SK-N-SH (cell line): ENCODE results near the gene GPX7. TPM values are rescaled to one million over a fixed set of nuclear protein-coding genes. Genes with fewer than 3 reads are reported as not detected.

Experiments used
- CTCF ChIA-PET: fragments of 300-600, 350-600 bp; formaldehyde crosslinking; extraction: SDS; loops from one replicate; lab custom pipeline; 2021; lab: Yijun Ruan, JAX
- POLR2A ChIA-PET: fragments of 350-600 bp; sonication (Branson Sonifier 250); formaldehyde crosslinking; extraction: SDS; loops from one replicate; lab custom pipeline; 2020; ENCODE audit warnings: antibody characterized with exemption, inconsistent platforms; lab: Yijun Ruan, JAX
- DNase-seq: peaks from one replicate; pipeline ENCODE4 v3.0.0; 2012
- H2AFZ ChIP-seq: fragments of 200-600 bp; sonication (generic); 2 replicates; pipeline ENCODE4 v1.8.1; 2016; ENCODE audit warnings: antibody characterized with exemption, mild to moderate bottlenecking, low read depth
- H3F3A ChIP-seq: fragments of 200-600 bp; sonication (generic); replicated peaks from 2 replicates; pipeline ENCODE3; 2016; ENCODE audit warnings: antibody characterized with exemption, mild to moderate bottlenecking; ENCODE audit not compliant: insufficient read depth
- H3K27ac ChIP-seq, 2 experiments: fragments of 200-500 bp in 1 of 2; fragments of 200-600 bp in 1 of 2; sonication (Bioruptor generic) in 1 of 2; sonication (generic), shearing (Covaris generic) in 1 of 2; 2 replicates each; pipeline versions ENCODE4 v1.5.1 to v1.6.1; 2014 to 2016; ENCODE audit warnings: low read depth in 2 of 2, inconsistent platforms in 1 of 2, low read length in 1 of 2, mild to moderate bottlenecking in 1 of 2, mixed read lengths in 1 of 2
- H3K27me3 ChIP-seq: fragments of 200-600 bp; sonication (generic), shearing (Covaris generic); 2 replicates; pipeline ENCODE4 v1.6.1; 2016; ENCODE audit warnings: mixed run types; ENCODE audit not compliant: insufficient read depth
- H3K36me3 ChIP-seq, 2 experiments: fragments of 200-500 bp in 1 of 2; fragments of 200-600 bp in 1 of 2; sonication (Bioruptor generic) in 1 of 2; sonication (generic) in 1 of 2; replicated peaks in 1 of 2; 2 replicates each; pipeline versions ENCODE3 to v1.5.1; 2014 to 2016; ENCODE audit warnings: low read length in 1 of 2, mild to moderate bottlenecking in 1 of 2; ENCODE audit not compliant: insufficient read depth in 2 of 2, control insufficient read depth in 1 of 2
- H3K4me1 ChIP-seq, 2 experiments: fragments of 200-500 bp in 1 of 2; fragments of 200-600 bp in 1 of 2; sonication (Bioruptor generic) in 1 of 2; sonication (generic), shearing (Covaris generic) in 1 of 2; 2 replicates each; pipeline versions ENCODE4 v1.5.1 to v1.6.1; 2014 to 2016; ENCODE audit warnings: low read depth in 1 of 2, low read length in 1 of 2, mixed run types in 1 of 2; ENCODE audit not compliant: insufficient read depth in 2 of 2, control insufficient read depth in 1 of 2
- H3K4me2 ChIP-seq: fragments of 200-600 bp; sonication (generic), shearing (Covaris generic); 2 replicates; pipeline ENCODE4 v1.6.1; 2017; ENCODE audit warnings: mixed run types
- H3K4me3 ChIP-seq, 2 experiments: fragments of 200-500 bp in 1 of 2; fragments of 200-600 bp in 1 of 2; sonication (Bioruptor generic) in 1 of 2; sonication (generic), shearing (Covaris generic) in 1 of 2; 2 replicates each; pipeline versions ENCODE4 v1.5.1 to v1.8.1; 2014 to 2016; ENCODE audit warnings: low read depth in 2 of 2, inconsistent platforms in 1 of 2, low read length in 1 of 2, mild to moderate bottlenecking in 1 of 2, mixed read lengths in 1 of 2, moderate library complexity in 1 of 2
- H3K79me2 ChIP-seq: fragments of 200-600 bp; sonication (generic); 2 replicates; pipeline ENCODE4 v1.8.1; 2017; ENCODE audit warnings: mild to moderate bottlenecking; ENCODE audit not compliant: insufficient read depth
- H3K9ac ChIP-seq: fragments of 200-600 bp; sonication (generic); 2 replicates; pipeline ENCODE4 v1.6.1; 2017; ENCODE audit warnings: mixed run types
- H3K9me2 ChIP-seq: fragments of 200-600 bp; sonication (generic); 2 replicates; pipeline ENCODE4 v1.6.1; 2017; ENCODE audit warnings: mixed run types
- H3K9me3 ChIP-seq: fragments of 200-600 bp; sonication (generic); 2 replicates; pipeline ENCODE4 v1.6.1; 2017; ENCODE audit warnings: mixed run types, mild to moderate bottlenecking, moderate library complexity
- H4K20me1 ChIP-seq: fragments of 200-600 bp; sonication (generic); 2 replicates; pipeline ENCODE4 v1.6.1; 2017; ENCODE audit warnings: mild to moderate bottlenecking, mixed run types; ENCODE audit not compliant: insufficient read depth
- CHD2 ChIP-seq: fragments of 150-350 bp; IDR thresholded peaks from 2 replicates; pipeline ENCODE4 v1.6.1; 2018; ENCODE audit warnings: low read length; ENCODE audit not compliant: partially characterized antibody
- CTCF ChIP-seq: fragments of 200-600 bp; sonication (generic); IDR thresholded peaks from 2 replicates; pipeline ENCODE4 v1.6.1; 2017; ENCODE audit warnings: antibody characterized with exemption, mild to moderate bottlenecking, moderate library complexity
- EZH2phosphoT487 ChIP-seq: fragments of 200-600 bp; sonication (generic); IDR thresholded peaks from 2 replicates; pipeline ENCODE4 v1.6.1; 2017; ENCODE audit warnings: low read depth, mixed run types, mild to moderate bottlenecking, antibody characterized with exemption, moderate library complexity, borderline replicate concordance
- GABPA ChIP-seq: IDR thresholded peaks from 2 replicates; pipeline ENCODE4 v1.4.0; 2012; ENCODE audit warnings: low read depth, mild to moderate bottlenecking
- GATA2 ChIP-seq: sonication (generic); formaldehyde crosslinking; IDR thresholded peaks from 2 replicates; pipeline ENCODE4 v1.5.0; 2020; ENCODE audit warnings: mild to moderate bottlenecking, missing genetic modification reagents
- MAX ChIP-seq: IDR thresholded peaks from 2 replicates; pipeline ENCODE4 v1.4.0; 2012; ENCODE audit warnings: low read depth
- MEF2A ChIP-seq: IDR thresholded peaks from 2 replicates; pipeline ENCODE4 v1.4.0; 2012; ENCODE audit warnings: low read depth, borderline replicate concordance
- MXI1 ChIP-seq: IDR thresholded peaks from 2 replicates; pipeline ENCODE4 v1.6.1; 2012; ENCODE audit warnings: mild to moderate bottlenecking, low read depth, low read length, improper control_type of control experiment
- NFIC ChIP-seq: IDR thresholded peaks from 2 replicates; pipeline ENCODE4 v1.4.0; 2012; ENCODE audit warnings: borderline replicate concordance
- POLR2AphosphoS5 ChIP-seq: IDR thresholded peaks from 2 replicates; pipeline ENCODE4 v1.6.1; 2012; ENCODE audit warnings: low read depth, low read length
- RCOR1 ChIP-seq: fragments of 150-350 bp; IDR thresholded peaks from 2 replicates; pipeline ENCODE4 v1.6.1; 2017; ENCODE audit warnings: antibody characterized with exemption, low read length
- TAF1 ChIP-seq: IDR thresholded peaks from 2 replicates; pipeline ENCODE4 v1.6.1; 2012; ENCODE audit warnings: low read depth, mild to moderate bottlenecking, low read length, moderate library complexity, borderline replicate concordance
- USF1 ChIP-seq: IDR thresholded peaks from 2 replicates; pipeline ENCODE4 v1.4.0; 2012; ENCODE audit warnings: low read depth, borderline replicate concordance
- YY1 ChIP-seq: IDR thresholded peaks from 2 replicates; pipeline ENCODE4 v1.4.0; 2012; ENCODE audit warnings: low read depth, mild to moderate bottlenecking
- ZBTB33 ChIP-seq: IDR thresholded peaks from 2 replicates; pipeline ENCODE4 v1.4.0; 2012; ENCODE audit warnings: low read depth, borderline replicate concordance
- WGBS: methylation state at CpG from one replicate; pipeline ENCODE4 v1.1.6; 2017; ENCODE audit warnings: low lambda C conversion rate; 5-methylcytosine and 5-hydroxymethylcytosine counted together
- polyA plus RNA-seq, 3 experiments: library from polyadenylated mRNA; depleted of rRNA; stranded (reverse); fragments of >200 nt; gene quantifications; 2 replicates each; pipeline ENCODE4 v1.2.3, GENCODE V29; 2012

The GPX7 gene
- polyA plus RNA-seq, 1 of the 3 experiments (the other 2 are of a cell fraction) = 6.2 TPM

GRCh38 chr1:52553362-52554266, 48.6 kb upstream of the GPX7 start:
- Histone ChIP-seq H3K9ac (peak overlapping the region; percentile 93), H3K27me3 (no peaks in the 10 kb centered on the region), H4K20me1 (peaks cover 27% of the 10 kb centered on the region)
- POLR2A ChIA-PET = interaction anchor here (0.6 to 2.7 kb wide), 13 partner anchors 9 to 763 kb away, joined by 3 to 12 read pairs (median 3); partner anchors contain the start of genes GPX7, ORC1, PRPF38A and SHISAL2A
- peak; percentile 92 for TF ChIP-seq POLR2AphosphoS5
- no peak for TF ChIP-seq USF1
- 0 out of 2 replicates have a peak, but pooled peaks have one; percentile 10 for TF ChIP-seq NFIC
- TF ChIP-seq GABPA = no peak
- TF ChIP-seq MEF2A = no peak
- TF ChIP-seq YY1 = 0 out of 2 replicates have a peak, but pooled peaks have one; percentile 28
- peak; percentile 85; the same call in 1 of the 2 replicates for TF ChIP-seq TAF1
- TF ChIP-seq GATA2 (CRISPR knock-in tag) = no peak
- peak; percentile 96 for TF ChIP-seq CHD2
- peak; percentile 81; the same call in 1 of the 2 replicates for TF ChIP-seq ZBTB33
- TF ChIP-seq RCOR1 = no peak
- peak; percentile 16 for TF ChIP-seq MXI1
- peak; percentile 72 for TF ChIP-seq MAX
- TF ChIP-seq CTCF = no peak
- TF ChIP-seq EZH2phosphoT487 = no peak
- TF ChIP-seq, all 33 proteins: peak for 8
- peaks cover 52% of the 10 kb centered on the region for H3K79me2 ChIP-seq
- H3K4me3 ChIP-seq = peak overlapping the region; percentile 89 to 95
- peak overlapping the region; percentile 78 for H3K4me2 ChIP-seq
- peak; percentile 94 for DNase-seq
- CTCF ChIA-PET = interaction anchor here (0.7 to 1.9 kb wide), 5 partner anchors 40 to 149 kb away, joined by 3 to 15 read pairs (median 3); partner anchors contain the start of genes ORC1 and PRPF38A
- no peaks in the 10 kb centered on the region for H3K9me3 ChIP-seq
- peak overlapping the region; percentile 84 to 95 for H3K27ac ChIP-seq
- no peaks in the 10 kb centered on the region for H3K36me3 ChIP-seq
- H2AFZ ChIP-seq = peak overlapping the region; percentile 62; the same call in 1 of the 2 replicates
- 2% methylated on average over 23 of the region's 66 CpGs for WGBS
- H3K4me1 ChIP-seq = peaks cover 0 to 11% of the 10 kb centered on the region in 2 experiments
- H3K9me2 ChIP-seq = no peaks in the 10 kb centered on the region
- peaks cover 18% of the 10 kb centered on the region for H3F3A ChIP-seq
